ENCODE results near the gene RDH8. TPM values are rescaled to one million over a fixed set of nuclear protein-coding genes. Genes with fewer than 3 reads are reported as not detected.

RDH8 gene
- total RNA-seq, 1 experiment from 2014 or later, result not detected

GRCh38 chr19:10027158-10027997, 14.1 kb downstream of the RDH8 start:
- no peak overlapping the region for H2BK15ac ChIP-seq (ENCODE audit: low read depth, low read length)
- H3K23ac ChIP-seq (ENCODE audit: insufficient read length, low read depth, low read length), result no peak overlapping the region
- H3K79me2 ChIP-seq (ENCODE audit: insufficient read depth, low read length), result no peaks in the 10 kb centered on the region
- H3K27ac ChIP-seq (ENCODE audit: insufficient read length, low read depth, low read length), result no peak overlapping the region
- peak overlapping the region; percentile 34 for H3K4me2 ChIP-seq (ENCODE audit: insufficient read depth, insufficient read length, low read length)
- H2BK20ac ChIP-seq (ENCODE audit: low read depth, low read length, poor library complexity, severe bottlenecking), result no peak overlapping the region
- WGBS (ENCODE audit: extremely low coverage, insufficient read length, low lambda C conversion rate), result no CpG with 5 or more reads among the region's 29 CpGs
- H3K9me3 ChIP-seq (ENCODE audit: control insufficient read depth, low read depth, low read length), result no peaks in the 10 kb centered on the region
- H4K91ac ChIP-seq (ENCODE audit: insufficient read length, low read depth, low read length), result no peak overlapping the region
- no peak overlapping the region for H4K8ac ChIP-seq (replicated peaks; ENCODE audit: insufficient read length, low read depth, low read length)
- H2BK12ac ChIP-seq (ENCODE audit: insufficient read length, low read depth, low read length), result no peak overlapping the region
- no peak overlapping the region for H3K14ac ChIP-seq (ENCODE audit: insufficient read depth, low read length)
- Mint-ChIP-seq H3K27me3 (ENCODE audit: low read depth) (peaks cover 30% of the 10 kb centered on the region), H3K4me1 (peaks cover 6 to 8% of the 10 kb centered on the region in 2 experiments), H3K27ac (no peak overlapping the region), H3K4me3 (peak overlapping the region in 1 of 2 experiments; percentile 6; a peak in 2 of 5 replicates), H3K36me3 (ENCODE audit: insufficient read depth in 1 of 3, low read depth in 3 of 3) (no peaks in the 10 kb centered on the region), H3K9me3 (no peaks in the 10 kb centered on the region; a peak in 1 of 5 replicates)
- no peaks in the 10 kb centered on the region for H4K20me1 ChIP-seq (ENCODE audit: control insufficient read depth, insufficient read depth, insufficient read length)
- DNase-seq, result peak; percentile 98
- H2BK120ac ChIP-seq (ENCODE audit: low read depth, low read length, poor library complexity, severe bottlenecking), result no peak overlapping the region
- H3K9ac ChIP-seq (ENCODE audit: extremely low read depth, insufficient read length, low read length), result no peak overlapping the region
- no peaks in the 10 kb centered on the region for H3K23me2 ChIP-seq (ENCODE audit: insufficient read length, low read depth, low read length, poor library complexity, severe bottlenecking)
- TF ChIP-seq, protein P1, sequence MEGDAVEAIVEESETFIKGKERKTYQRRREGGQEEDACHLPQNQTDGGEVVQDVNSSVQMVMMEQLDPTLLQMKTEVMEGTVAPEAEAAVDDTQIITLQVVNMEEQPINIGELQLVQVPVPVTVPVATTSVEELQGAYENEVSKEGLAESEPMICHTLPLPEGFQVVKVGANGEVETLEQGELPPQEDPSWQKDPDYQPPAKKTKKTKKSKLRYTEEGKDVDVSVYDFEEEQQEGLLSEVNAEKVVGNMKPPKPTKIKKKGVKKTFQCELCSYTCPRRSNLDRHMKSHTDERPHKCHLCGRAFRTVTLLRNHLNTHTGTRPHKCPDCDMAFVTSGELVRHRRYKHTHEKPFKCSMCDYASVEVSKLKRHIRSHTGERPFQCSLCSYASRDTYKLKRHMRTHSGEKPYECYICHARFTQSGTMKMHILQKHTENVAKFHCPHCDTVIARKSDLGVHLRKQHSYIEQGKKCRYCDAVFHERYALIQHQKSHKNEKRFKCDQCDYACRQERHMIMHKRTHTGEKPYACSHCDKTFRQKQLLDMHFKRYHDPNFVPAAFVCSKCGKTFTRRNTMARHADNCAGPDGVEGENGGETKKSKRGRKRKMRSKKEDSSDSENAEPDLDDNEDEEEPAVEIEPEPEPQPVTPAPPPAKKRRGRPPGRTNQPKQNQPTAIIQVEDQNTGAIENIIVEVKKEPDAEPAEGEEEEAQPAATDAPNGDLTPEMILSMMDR (conservative IDR thresholded peaks at IDR 0.05), result peak; percentile 95
- no peaks in the 10 kb centered on the region for H3K4me1 ChIP-seq (ENCODE audit: insufficient read depth, low read length)
- H3K56ac ChIP-seq (ENCODE audit: insufficient read length, low read depth, low read length), result no peak overlapping the region
- no peak overlapping the region for H4K5ac ChIP-seq (ENCODE audit: insufficient read length, low read depth, low read length)
- H3K79me1 ChIP-seq (ENCODE audit: insufficient read depth, low read depth, low read length, poor library complexity, severe bottlenecking), result no peaks in the 10 kb centered on the region
- no peak overlapping the region for H2BK5ac ChIP-seq (ENCODE audit: insufficient read length, low read length)
- no peak overlapping the region for H3K18ac ChIP-seq (ENCODE audit: insufficient read length, low read depth, low read length)
- H2AK5ac ChIP-seq (ENCODE audit: insufficient read length, low read length), result no peak overlapping the region
- H3K27me3 ChIP-seq (ENCODE audit: insufficient read depth, low read length), result no peaks in the 10 kb centered on the region
- no peak overlapping the region for H2AFZ ChIP-seq (ENCODE audit: low read length)
- H3T11ph ChIP-seq (ENCODE audit: low read length), result no peak overlapping the region
- H3K4ac ChIP-seq (ENCODE audit: low read depth, low read length), result no peak overlapping the region
